CD4-positive, alpha-beta T cell (primary cell): ENCODE measurements around the gene FAM107B. TPM values are rescaled to one million over a fixed set of nuclear protein-coding genes. Genes with fewer than 3 reads are reported as not detected.

Experiments used
- ATAC-seq: fragments of 200-7000 bp; cut with Tn5 transposase; one replicate; pipeline ENCODE4 v1.10.0; 2022; ENCODE audit warnings: mild to moderate bottlenecking; ENCODE audit not compliant: poor library complexity
- CTCF ChIA-PET: fragments of 350-600 bp; sonication (Branson Sonifier 250); formaldehyde crosslinking; loops from one replicate; lab custom pipeline; 2021; ENCODE audit warnings: antibody characterized with exemption, inconsistent platforms; lab: Charles Lee
- POLR2A ChIA-PET: fragments of 350-600 bp; sonication (Branson Sonifier 250); formaldehyde crosslinking; loops from one replicate; lab custom pipeline; 2021; ENCODE audit warnings: antibody characterized with exemption, inconsistent platforms; lab: Charles Lee
- DNase-seq, 14 experiments: peaks; one replicate each; pipeline ENCODE4 v3.0.0-alpha.2; 2013 to 2020; ENCODE audit warnings: mixed read lengths in 2 of 14
- H3K27ac ChIP-seq, 2 donors: one replicate each; pipeline versions ENCODE4 v1.5.1 to v1.7.0; 2013; ENCODE audit warnings: low read length in 2 of 2, low read depth in 1 of 2, mild to moderate bottlenecking in 1 of 2
- H3K27me3 ChIP-seq, 2 experiments: 1 replicate in 1 of 2; 2 replicates in 1 of 2; pipeline versions ENCODE4 v1.6.1 to v1.7.0; 2013; ENCODE audit warnings: low read length in 2 of 2, control low read depth in 1 of 2, mild to moderate bottlenecking in 1 of 2, moderate library complexity in 1 of 2; ENCODE audit not compliant: insufficient read depth in 2 of 2, control insufficient read depth in 1 of 2
- H3K36me3 ChIP-seq: one replicate; pipeline ENCODE4 v1.6.1; 2013; ENCODE audit warnings: low read length, control low read depth; ENCODE audit not compliant: insufficient read depth
- H3K4me1 ChIP-seq: one replicate; pipeline ENCODE4 v1.6.1; 2013; ENCODE audit warnings: low read length, control low read depth; ENCODE audit not compliant: insufficient read depth
- H3K4me3 ChIP-seq: one replicate; pipeline ENCODE4 v1.5.1; 2013; ENCODE audit warnings: mild to moderate bottlenecking, low read length, moderate library complexity
- H3K9me3 ChIP-seq, 2 experiments: 1 replicate in 1 of 2; 2 replicates in 1 of 2; pipeline versions ENCODE4 v1.6.1 to v1.7.0; 2013; ENCODE audit warnings: low read length in 2 of 2, mild to moderate bottlenecking in 2 of 2, control low read depth in 1 of 2, moderate library complexity in 1 of 2; ENCODE audit not compliant: control insufficient read depth in 1 of 2, insufficient read depth in 1 of 2
- H3K27ac Mint-ChIP-seq: one replicate; pipeline ENCODE4 v1.8.0; 2020; ENCODE audit warnings: mixed read lengths
- H3K27me3 Mint-ChIP-seq: one replicate; pipeline ENCODE4 v1.8.0; 2021; ENCODE audit warnings: mixed read lengths
- H3K36me3 Mint-ChIP-seq: one replicate; pipeline ENCODE4 v1.8.0; 2021; ENCODE audit warnings: low read depth, mixed read lengths
- H3K4me1 Mint-ChIP-seq: one replicate; pipeline ENCODE4 v1.8.0; 2021; ENCODE audit warnings: low read depth, mixed read lengths
- H3K4me3 Mint-ChIP-seq: one replicate; pipeline ENCODE4 v1.8.0; 2020; ENCODE audit warnings: mild to moderate bottlenecking, mixed read lengths
- H3K9me3 Mint-ChIP-seq: one replicate; pipeline ENCODE4 v1.8.0; 2020; ENCODE audit warnings: mixed read lengths
- CTCF ChIP-seq: fragments of 200-600 bp; IDR thresholded peaks from one replicate; pipeline ENCODE4 v1.8.0; 2022; ENCODE audit warnings: antibody characterized with exemption, mild to moderate bottlenecking
- intact Hi-C, 2 experiments: fragments of 100-400 bp; cut with DNase I in 1 of 2; cut with micrococcal nuclease in 1 of 2; formaldehyde crosslinking; loops; one replicate each; pipeline versions ENCODE4 v1.15.1 to v1.9.0; 2023 to 2025; cut with DNase I, micrococcal nuclease
- total RNA-seq, 174 experiments: library from RNA in 2 of 174; stranded (reverse) in 2 of 174; gene quantifications; one replicate each; pipeline ENCODE4 v1.2.3 and lab custom pipeline; 2021 to 2026

FAM107B gene
- total RNA-seq, 2 experiments from 2014 or later, result 261 to 262 TPM

- TF ChIP-seq CTCF, result no peak
- peaks cover 84% of the 10 kb centered on the region for H3K4me1 ChIP-seq
- intact Hi-C loops, result loop anchor here in 1 of 2 experiments (2.0 kb wide), 1 partner anchor 39 kb away; no protein-coding TSS in a partner anchor
- CTCF ChIA-PET, result interaction anchor here (0.6 to 4.6 kb wide), 9 partner anchors 10 to 279 kb away, joined by 3 to 15 read pairs (median 3); no protein-coding TSS in a partner anchor
- H3K36me3 ChIP-seq, result peaks cover 29% of the 10 kb centered on the region
- no peaks in the 10 kb centered on the region for H3K27me3 Mint-ChIP-seq
- peaks cover 97% of the 10 kb centered on the region for H3K4me1 Mint-ChIP-seq
- DNase-seq (no peak), ATAC-seq (no peak)
- peak overlapping the region; percentile 98 for H3K27ac Mint-ChIP-seq
- peaks cover 6 to 9% of the 10 kb centered on the region in 2 experiments for H3K9me3 ChIP-seq
- H3K4me3 ChIP-seq, result peak overlapping the region; percentile 32
- peaks cover 52% of the 10 kb centered on the region for H3K36me3 Mint-ChIP-seq
- no peaks in the 10 kb centered on the region for H3K9me3 Mint-ChIP-seq
- H3K27ac ChIP-seq, result peak overlapping the region; percentile 80 to 82
- peak overlapping the region; percentile 87 for H3K4me3 Mint-ChIP-seq
- POLR2A ChIA-PET, result interaction anchor here (1.0 to 5.7 kb wide), 12 partner anchors 8 to 378 kb away, joined by 3 to 43 read pairs (median 8); partner anchors contain the start of genes CDNF, HSPA14, MSANTD7 and SUV39H2
- H3K27me3 ChIP-seq, result no peaks in the 10 kb centered on the region
These were observed 211.2 kb downstream of the FAM107B start for GRCh38 chr10:14563359-14563940.

- Histone ChIP-seq H3K27ac (peak overlapping the region; percentile 80 to 82), H3K4me3 (peak overlapping the region; percentile 39), H3K9me3 (peaks cover 6 to 9% of the 10 kb centered on the region in 2 experiments), H3K4me1 (peaks cover 84% of the 10 kb centered on the region), H3K27me3 (no peaks in the 10 kb centered on the region), H3K36me3 (peaks cover 29% of the 10 kb centered on the region)
- no peak for TF ChIP-seq CTCF
- intact Hi-C loops, result loop anchor here in 1 of 2 experiments (2.0 kb wide), 1 partner anchor 40 kb away; no protein-coding TSS in a partner anchor
- ChIA-PET CTCF (interaction anchor here (2.3 to 4.6 kb wide), 2 partner anchors 20 to 21 kb away, joined by 8 to 15 read pairs; no protein-coding TSS in a partner anchor), POLR2A (interaction anchor here (1.2 to 5.7 kb wide), 6 partner anchors 8 to 275 kb away, joined by 3 to 43 read pairs (median 12); partner anchors contain the start of genes CDNF, HSPA14 and MSANTD7)
- H3K36me3 Mint-ChIP-seq, result peaks cover 50% of the 10 kb centered on the region
- H3K27ac Mint-ChIP-seq, result peak overlapping the region; percentile 98
- no peaks in the 10 kb centered on the region for H3K27me3 Mint-ChIP-seq
- H3K9me3 Mint-ChIP-seq, result no peaks in the 10 kb centered on the region
- ATAC-seq (no peak), DNase-seq (no peak)
- peak overlapping the region; percentile 78 for H3K4me3 Mint-ChIP-seq
- H3K4me1 Mint-ChIP-seq, result peaks cover 97% of the 10 kb centered on the region
These were observed 211.7 kb downstream of the FAM107B start for GRCh38 chr10:14563076-14563336.

- no peaks in the 10 kb centered on the region for H3K27me3 Mint-ChIP-seq
- no peak for DNase-seq
- Histone ChIP-seq H3K27ac (peak overlapping the region; percentile 80 to 82), H3K4me1 (peaks cover 84% of the 10 kb centered on the region), H3K27me3 (no peaks in the 10 kb centered on the region), H3K9me3 (peaks cover 6 to 9% of the 10 kb centered on the region in 2 experiments), H3K36me3 (peaks cover 23% of the 10 kb centered on the region), H3K4me3 (peak overlapping the region; percentile 39)
- peak overlapping the region; percentile 78 for H3K4me3 Mint-ChIP-seq
- peak overlapping the region; percentile 98 for H3K27ac Mint-ChIP-seq
- ATAC-seq, result peak; percentile 25
- POLR2A ChIA-PET, result interaction anchor here (0.6 to 5.7 kb wide), 12 partner anchors 8 to 275 kb away, joined by 3 to 43 read pairs (median 6); partner anchors contain the start of genes CDNF, HSPA14 and MSANTD7
- no peak for TF ChIP-seq CTCF
- CTCF ChIA-PET, result interaction anchor here (0.8 to 4.6 kb wide), 4 partner anchors 10 to 86 kb away, joined by 3 to 15 read pairs (median 6); no protein-coding TSS in a partner anchor
- intact Hi-C loops, result loop anchor here in 1 of 2 experiments (1.0 to 2.0 kb wide), 2 partner anchors 19 to 40 kb away; no protein-coding TSS in a partner anchor
- H3K4me1 Mint-ChIP-seq, result peaks cover 97% of the 10 kb centered on the region
- H3K36me3 Mint-ChIP-seq, result peaks cover 47% of the 10 kb centered on the region
- H3K9me3 Mint-ChIP-seq, result no peaks in the 10 kb centered on the region
These were observed 212.2 kb downstream of the FAM107B start for GRCh38 chr10:14562218-14563075.
